Measurements from ENCODE around the gene PPP1R16B.

The PPP1R16B gene

GRCh38 chr20:38805958-38806854 is 709 bp downstream of the PPP1R16B start:
- DNase-seq (ENCODE audit: extremely low read depth, low read depth) = no peak
- TF ChIP-seq, protein P1, sequence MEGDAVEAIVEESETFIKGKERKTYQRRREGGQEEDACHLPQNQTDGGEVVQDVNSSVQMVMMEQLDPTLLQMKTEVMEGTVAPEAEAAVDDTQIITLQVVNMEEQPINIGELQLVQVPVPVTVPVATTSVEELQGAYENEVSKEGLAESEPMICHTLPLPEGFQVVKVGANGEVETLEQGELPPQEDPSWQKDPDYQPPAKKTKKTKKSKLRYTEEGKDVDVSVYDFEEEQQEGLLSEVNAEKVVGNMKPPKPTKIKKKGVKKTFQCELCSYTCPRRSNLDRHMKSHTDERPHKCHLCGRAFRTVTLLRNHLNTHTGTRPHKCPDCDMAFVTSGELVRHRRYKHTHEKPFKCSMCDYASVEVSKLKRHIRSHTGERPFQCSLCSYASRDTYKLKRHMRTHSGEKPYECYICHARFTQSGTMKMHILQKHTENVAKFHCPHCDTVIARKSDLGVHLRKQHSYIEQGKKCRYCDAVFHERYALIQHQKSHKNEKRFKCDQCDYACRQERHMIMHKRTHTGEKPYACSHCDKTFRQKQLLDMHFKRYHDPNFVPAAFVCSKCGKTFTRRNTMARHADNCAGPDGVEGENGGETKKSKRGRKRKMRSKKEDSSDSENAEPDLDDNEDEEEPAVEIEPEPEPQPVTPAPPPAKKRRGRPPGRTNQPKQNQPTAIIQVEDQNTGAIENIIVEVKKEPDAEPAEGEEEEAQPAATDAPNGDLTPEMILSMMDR (IDR thresholded peaks at IDR 0.05; ENCODE audit: low read depth, low read length) = no peak

DNA sequence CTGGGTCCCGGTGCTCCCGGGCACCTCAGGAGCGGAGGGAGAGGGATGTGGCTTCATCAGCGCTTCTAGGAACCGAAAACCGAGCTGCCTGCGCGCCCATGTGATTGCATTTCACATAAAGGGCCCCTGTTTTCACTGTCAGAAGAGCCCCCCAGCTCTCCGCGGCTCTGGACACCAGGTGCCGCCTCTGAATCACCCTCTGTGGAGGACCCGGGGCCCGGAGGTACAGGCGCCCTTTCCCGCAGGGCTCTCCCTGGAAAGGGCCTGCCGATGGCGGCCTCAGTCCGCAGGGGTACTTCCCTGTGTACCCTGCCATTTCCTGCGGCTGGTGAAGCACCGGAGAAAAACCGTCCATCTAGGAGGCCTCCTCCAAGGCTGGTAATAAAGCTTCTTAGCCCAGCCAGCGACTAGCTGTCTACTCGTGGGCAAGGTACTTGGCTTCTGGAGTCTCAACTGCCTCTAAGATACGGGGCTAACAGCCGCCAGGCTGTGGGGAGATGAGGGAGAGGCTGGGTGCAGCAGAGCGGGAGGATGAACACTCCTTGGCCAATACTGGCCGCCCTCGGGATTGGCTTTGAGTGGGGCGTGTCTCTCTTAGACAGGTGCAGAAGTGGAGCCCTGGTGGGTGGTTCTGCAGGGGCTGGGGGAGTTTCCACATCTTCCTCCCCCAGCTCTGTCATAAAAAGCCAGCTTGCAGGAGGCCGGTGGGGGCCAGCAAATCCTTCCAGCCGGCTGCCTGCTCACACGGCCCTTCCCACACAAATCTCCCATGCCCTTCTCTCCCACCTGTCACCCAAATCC is 1.6 kb downstream of the PPP1R16B start:
- TF ChIP-seq, protein P1 (IDR thresholded peaks at IDR 0.05; ENCODE audit: low read depth, low read length) = no peak
- no peak for DNase-seq (ENCODE audit: extremely low read depth, low read depth)

GRCh38 chr20:38809942-38810341 is 4.4 kb downstream of the PPP1R16B start:
- TF ChIP-seq, protein P1 (IDR thresholded peaks at IDR 0.05; ENCODE audit: low read depth, low read length) = no peak
- DNase-seq (ENCODE audit: extremely low read depth, low read depth) = no peak

DNA sequence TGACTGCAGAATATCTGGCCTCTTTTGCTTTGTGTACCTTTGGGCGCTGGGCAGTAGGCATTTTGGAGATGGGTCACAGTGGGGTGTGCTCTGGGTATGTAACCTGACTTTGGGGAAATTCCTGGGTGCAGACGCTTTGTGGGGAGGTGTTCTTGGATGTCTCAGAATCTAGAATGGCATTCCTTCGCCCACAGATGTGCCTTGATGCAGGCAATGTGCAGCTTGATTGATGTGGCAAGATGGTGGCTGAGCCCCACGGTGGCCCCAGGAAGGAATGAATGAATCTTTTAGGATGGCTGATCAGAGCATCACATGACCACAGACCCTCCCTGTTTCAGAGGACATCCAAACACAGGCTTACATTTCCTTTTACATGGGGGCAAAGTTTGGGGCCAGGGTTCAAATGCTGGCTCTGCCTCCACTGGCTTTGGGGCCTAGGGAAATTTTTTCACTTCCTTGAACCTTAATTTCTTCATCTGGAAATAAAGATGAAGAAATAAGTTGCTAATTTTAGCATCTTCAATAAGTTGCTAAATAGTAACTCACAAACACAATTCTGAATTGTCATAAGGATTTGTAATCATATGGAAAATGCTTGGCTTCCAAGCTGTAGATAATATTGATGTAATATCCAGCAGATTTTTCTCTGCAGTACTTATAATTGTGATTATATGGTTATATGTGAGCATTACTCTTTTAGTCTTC is 5.6 kb downstream of the PPP1R16B start:
- no peak for DNase-seq (ENCODE audit: extremely low read depth, low read depth)
- TF ChIP-seq, protein P1 (IDR thresholded peaks at IDR 0.05; ENCODE audit: low read depth, low read length) = no peak

GRCh38 chr20:38811769-38812168 is 6.3 kb downstream of the PPP1R16B start:
- no peak for DNase-seq (ENCODE audit: extremely low read depth, low read depth)
- TF ChIP-seq, protein P1 (IDR thresholded peaks at IDR 0.05; ENCODE audit: low read depth, low read length) = no peak

GRCh38 chr20:38812182-38812581 is 6.7 kb downstream of the PPP1R16B start:
- no peak for DNase-seq (ENCODE audit: extremely low read depth, low read depth)
- TF ChIP-seq, protein P1 (IDR thresholded peaks at IDR 0.05; ENCODE audit: low read depth, low read length) = no peak

Measured in AG09319 (cell line).